Prostate gland (tissue), 2 donors: ENCODE results near the gene CAPZB. TPM values are rescaled to one million over a fixed set of nuclear protein-coding genes. Genes with fewer than 3 reads are reported as not detected.

Experiments
- DNase-seq: peaks from one replicate; pipeline ENCODE4 v3.0.0-alpha.2; 2019; ENCODE audit warnings: low spot score
- H3K27ac ChIP-seq, 2 donors: fragments of 200-600 bp; sonication (generic); 2 replicates each; pipeline ENCODE4 v1.5.1; 2017 to 2019
- H3K27me3 ChIP-seq: fragments of 200-600 bp; sonication (generic); replicated peaks from 2 replicates; pipeline ENCODE4 v1.5.1; 2019; ENCODE audit not compliant: insufficient read depth
- H3K36me3 ChIP-seq, 2 donors: fragments of 200-600 bp; sonication (generic); 1 replicate in 1 of 2; 2 replicates in 1 of 2; pipeline versions ENCODE4 v1.5.1 to v1.8.1; 2017 to 2019
- H3K4me1 ChIP-seq: fragments of 200-600 bp; sonication (generic); replicated peaks from 2 replicates; pipeline ENCODE4 v1.5.1; 2019
- H3K4me3 ChIP-seq, 2 donors: fragments of 200-600 bp; sonication (generic); 2 replicates each; pipeline ENCODE4 v1.5.1; 2017 to 2019
- H3K9me3 ChIP-seq: fragments of 200-600 bp; sonication (generic); 2 replicates; pipeline ENCODE4 v1.5.1; 2017
- POLR2A ChIP-seq: fragments of 450-650 bp; IDR thresholded peaks from one replicate; pipeline ENCODE4 v1.6.1; 2016; ENCODE audit warnings: antibody characterized with exemption, mild to moderate bottlenecking
- POLR2AphosphoS5 ChIP-seq: sonication (generic); formaldehyde crosslinking; IDR thresholded peaks from one replicate; pipeline ENCODE4 v1.6.1; 2017; ENCODE audit warnings: antibody characterized with exemption
- WGBS: methylation state at CpG from one replicate; pipeline ENCODE4 v1.1.5; 2018; 5-methylcytosine and 5-hydroxymethylcytosine counted together
- intact Hi-C: fragments of 100-400 bp; cut with DNase I; formaldehyde crosslinking; loops from one replicate; pipeline ENCODE4 v1.14.2; 2022
- total RNA-seq, 2 donors: library from RNA; depleted of rRNA; stranded (reverse); fragments of >200 nt; gene quantifications; one replicate each; pipeline ENCODE4 v1.1.0, GENCODE V29; 2016
- TF ChIP-seq, protein P1 (sequence below), 4 experiments: fragments of 200-600 bp in 2 of 4; fragments of 450-650 bp in 2 of 4; sonication (generic) in 2 of 4; IDR thresholded peaks; 1 replicate in 3 of 4; 2 replicates in 1 of 4; pipeline ENCODE4 v1.5.1; 2016 to 2019; ENCODE audit warnings: antibody characterized with exemption in 4 of 4, mild to moderate bottlenecking in 2 of 4, moderate library complexity in 2 of 4

The CAPZB gene
- total RNA-seq, 2 donors from 2014 or later: 139 to 150 TPM

DNA sequence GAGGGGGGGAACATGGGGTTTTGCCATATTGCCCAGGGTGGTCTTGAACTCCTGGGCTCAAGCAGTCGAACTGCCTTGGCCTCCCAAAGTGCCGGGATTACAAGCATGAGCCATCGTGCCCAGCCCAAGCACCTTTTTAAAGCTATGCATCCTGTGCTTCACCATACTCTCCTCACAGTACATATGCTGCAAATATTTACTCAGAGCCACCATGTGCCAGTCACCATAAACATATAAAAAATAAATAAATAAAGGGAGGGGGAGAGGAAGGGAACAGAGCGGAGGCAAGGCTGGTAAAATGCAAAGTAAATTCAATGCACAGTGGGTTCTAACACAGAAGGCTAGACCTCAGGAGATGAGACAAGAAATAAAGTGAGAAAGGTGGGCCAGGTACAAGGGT, 64.7 kb downstream of the CAPZB start:
- intact Hi-C loops: no loop called here
- DNase-seq: no peak
- 65% methylated on average over 4 of the region's 4 CpGs for WGBS
- no peaks in the 10 kb centered on the region for H3K9me3 ChIP-seq
- no peaks in the 10 kb centered on the region for H3K36me3 ChIP-seq
- peaks cover 11% of the 10 kb centered on the region for H3K4me1 ChIP-seq
- H3K27ac ChIP-seq: peak overlapping the region; percentile 62 to 96
- H3K4me3 ChIP-seq: no peak overlapping the region
- no peaks in the 10 kb centered on the region for H3K27me3 ChIP-seq
- TF ChIP-seq POLR2A (no peak), POLR2AphosphoS5 (no peak)
- TF ChIP-seq, protein P1, sequence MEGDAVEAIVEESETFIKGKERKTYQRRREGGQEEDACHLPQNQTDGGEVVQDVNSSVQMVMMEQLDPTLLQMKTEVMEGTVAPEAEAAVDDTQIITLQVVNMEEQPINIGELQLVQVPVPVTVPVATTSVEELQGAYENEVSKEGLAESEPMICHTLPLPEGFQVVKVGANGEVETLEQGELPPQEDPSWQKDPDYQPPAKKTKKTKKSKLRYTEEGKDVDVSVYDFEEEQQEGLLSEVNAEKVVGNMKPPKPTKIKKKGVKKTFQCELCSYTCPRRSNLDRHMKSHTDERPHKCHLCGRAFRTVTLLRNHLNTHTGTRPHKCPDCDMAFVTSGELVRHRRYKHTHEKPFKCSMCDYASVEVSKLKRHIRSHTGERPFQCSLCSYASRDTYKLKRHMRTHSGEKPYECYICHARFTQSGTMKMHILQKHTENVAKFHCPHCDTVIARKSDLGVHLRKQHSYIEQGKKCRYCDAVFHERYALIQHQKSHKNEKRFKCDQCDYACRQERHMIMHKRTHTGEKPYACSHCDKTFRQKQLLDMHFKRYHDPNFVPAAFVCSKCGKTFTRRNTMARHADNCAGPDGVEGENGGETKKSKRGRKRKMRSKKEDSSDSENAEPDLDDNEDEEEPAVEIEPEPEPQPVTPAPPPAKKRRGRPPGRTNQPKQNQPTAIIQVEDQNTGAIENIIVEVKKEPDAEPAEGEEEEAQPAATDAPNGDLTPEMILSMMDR (IDR thresholded peaks at IDR 0.05): no peak

DNA sequence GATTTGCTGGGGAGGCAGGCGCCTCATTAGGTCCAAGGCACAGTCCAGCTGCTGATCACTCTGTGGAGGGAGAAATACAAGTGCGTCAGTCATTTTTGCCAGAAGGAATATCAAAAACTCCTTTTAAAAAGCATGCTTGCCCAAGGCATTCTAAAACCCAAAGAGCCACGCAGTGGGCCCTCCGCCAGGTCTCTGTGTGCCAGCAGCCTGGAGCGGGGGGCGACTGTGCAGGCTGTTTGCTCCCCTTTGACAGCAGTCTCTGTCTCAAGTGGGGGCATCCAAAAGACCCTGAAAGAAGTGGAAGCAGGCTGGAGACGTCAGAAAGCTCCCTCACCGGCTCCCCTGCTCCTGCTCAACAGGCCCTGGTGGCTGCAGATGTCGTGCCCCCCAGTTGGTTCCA, 65.6 kb downstream of the CAPZB start:
- H3K9me3 ChIP-seq: no peaks in the 10 kb centered on the region
- no peaks in the 10 kb centered on the region for H3K36me3 ChIP-seq
- no peak for DNase-seq
- 54% methylated on average over 9 of the region's 9 CpGs for WGBS
- H3K4me1 ChIP-seq: peaks cover 6% of the 10 kb centered on the region
- H3K27ac ChIP-seq: peak overlapping the region; percentile 62 to 96
- TF ChIP-seq, protein P1 (IDR thresholded peaks at IDR 0.05): no peak
- TF ChIP-seq POLR2A: no peak
- no peak for TF ChIP-seq POLR2AphosphoS5
- H3K27me3 ChIP-seq: no peaks in the 10 kb centered on the region
- intact Hi-C loops: no loop called here
- no peak overlapping the region for H3K4me3 ChIP-seq

DNA sequence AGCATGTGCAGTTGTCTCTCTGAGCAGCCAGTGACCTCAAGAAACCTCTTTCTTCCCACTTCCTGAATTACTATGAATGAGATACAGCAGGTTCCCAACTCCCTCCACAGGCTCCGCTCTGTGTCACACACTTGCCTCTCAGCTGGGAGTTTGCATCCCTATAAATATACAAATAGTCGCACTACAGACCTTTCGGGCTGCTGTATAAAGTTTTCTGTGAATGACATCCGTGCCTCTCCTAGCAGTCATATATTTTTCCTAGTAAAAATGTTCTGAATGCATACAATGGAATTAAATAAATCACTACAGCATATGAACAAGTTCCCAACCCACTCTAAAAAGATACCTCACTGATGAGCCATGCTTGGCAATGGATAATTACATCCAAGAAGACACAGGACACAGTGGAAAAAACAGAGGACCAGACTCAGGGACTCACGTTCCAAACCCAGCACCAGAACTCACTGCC, 66.8 kb downstream of the CAPZB start:
- H3K4me1 ChIP-seq: peaks cover 4% of the 10 kb centered on the region
- H3K36me3 ChIP-seq: no peaks in the 10 kb centered on the region
- H3K27me3 ChIP-seq: no peaks in the 10 kb centered on the region
- no peak for DNase-seq
- 67% methylated on average over 5 of the region's 5 CpGs for WGBS
- intact Hi-C loops: no loop called here
- TF ChIP-seq, protein P1 (IDR thresholded peaks at IDR 0.05): no peak
- no peak for TF ChIP-seq POLR2AphosphoS5
- TF ChIP-seq POLR2A: no peak
- peak overlapping the region; percentile 62 to 96 for H3K27ac ChIP-seq
- H3K4me3 ChIP-seq: no peak overlapping the region
- no peaks in the 10 kb centered on the region for H3K9me3 ChIP-seq

DNA sequence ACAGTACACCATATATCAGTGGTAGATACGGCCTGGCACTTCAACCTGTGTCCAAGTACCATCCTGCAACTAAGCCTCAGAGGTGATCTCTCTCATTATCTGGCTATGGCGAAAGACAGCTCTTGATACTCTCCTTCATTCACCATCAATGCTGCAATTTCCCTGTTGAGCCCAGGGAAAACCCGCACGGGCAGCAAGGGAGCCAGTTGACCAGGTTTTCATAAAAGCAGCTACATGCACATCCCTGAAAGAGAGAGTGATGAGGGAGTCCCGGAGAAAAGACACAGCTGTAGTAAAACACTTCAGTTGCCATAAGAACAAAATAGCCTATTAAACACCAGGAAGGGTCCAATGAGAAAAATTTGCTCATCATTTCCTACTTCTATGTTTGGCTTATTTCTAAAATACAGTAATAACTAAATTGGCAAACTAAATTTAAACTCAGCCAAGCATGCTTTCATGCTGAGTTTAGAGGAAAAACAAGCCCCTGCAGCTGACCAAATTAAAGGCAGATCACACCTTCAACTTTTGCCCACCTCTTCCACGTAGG, 68.3 kb downstream of the CAPZB start:
- Histone ChIP-seq H3K4me3 (no peak overlapping the region), H3K4me1 (peaks cover 4% of the 10 kb centered on the region), H3K36me3 (no peaks in the 10 kb centered on the region), H3K9me3 (no peaks in the 10 kb centered on the region), H3K27ac (peak overlapping the region; percentile 24 to 60), H3K27me3 (no peaks in the 10 kb centered on the region)
- intact Hi-C loops: no loop called here
- TF ChIP-seq POLR2A (no peak), POLR2AphosphoS5 (no peak)
- TF ChIP-seq, protein P1 (IDR thresholded peaks at IDR 0.05): no peak
- no peak for DNase-seq
- WGBS: 46% methylated on average over 6 of the region's 6 CpGs

DNA sequence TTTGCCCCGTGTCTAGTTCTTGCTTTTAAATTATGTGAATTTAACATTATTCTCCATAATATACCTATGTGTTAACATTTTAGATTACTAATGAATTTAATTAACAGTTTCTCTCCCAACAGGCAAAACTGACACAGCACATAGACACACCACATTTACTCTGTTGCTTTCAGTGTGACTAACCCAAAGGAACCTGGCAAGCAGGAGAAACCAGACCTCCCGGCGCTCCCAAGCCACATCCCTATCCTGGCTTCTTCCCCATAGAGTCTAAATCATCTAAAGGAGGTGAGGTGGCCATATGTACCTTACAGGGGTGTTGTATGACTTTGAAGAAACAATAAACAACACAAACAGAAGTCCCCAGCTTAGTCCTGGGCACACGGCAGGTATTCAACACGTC, 69.2 kb downstream of the CAPZB start:
- no peaks in the 10 kb centered on the region for H3K27me3 ChIP-seq
- intact Hi-C loops: no loop called here
- H3K9me3 ChIP-seq: no peaks in the 10 kb centered on the region
- TF ChIP-seq, protein P1 (IDR thresholded peaks at IDR 0.05): no peak
- TF ChIP-seq POLR2A (no peak), POLR2AphosphoS5 (no peak)
- H3K27ac ChIP-seq: peak overlapping the region; percentile 60 to 61
- 74% methylated on average over 5 of the region's 5 CpGs for WGBS
- peaks cover under 1% of the 10 kb centered on the region for H3K4me1 ChIP-seq
- DNase-seq: no peak
- no peak overlapping the region for H3K4me3 ChIP-seq
- no peaks in the 10 kb centered on the region for H3K36me3 ChIP-seq
